OCI-LY3 (cell line): Measurements from ENCODE around the gene LGALS9C.
"Not testable (repeated sequence)": the region's sequence is repeated elsewhere in the genome, so short reads cannot be mapped to it uniquely, and the experiment has no call there.

Source experiments
- EZH2phosphoT487 ChIP-seq: fragments of 200-600 bp; shearing (Covaris generic); IDR thresholded peaks from 2 replicates; pipeline ENCODE4 v1.6.1; 2018; ENCODE audit warnings: antibody characterized with exemption, mixed run types, low read depth
- TF ChIP-seq, protein P1 (sequence below): fragments of 200-600, 300-600 bp; sonication (generic); IDR thresholded peaks from 2 replicates; pipeline ENCODE4 v1.5.1; 2014; ENCODE audit warnings: antibody characterized with exemption, low read length, low read depth

DNA sequence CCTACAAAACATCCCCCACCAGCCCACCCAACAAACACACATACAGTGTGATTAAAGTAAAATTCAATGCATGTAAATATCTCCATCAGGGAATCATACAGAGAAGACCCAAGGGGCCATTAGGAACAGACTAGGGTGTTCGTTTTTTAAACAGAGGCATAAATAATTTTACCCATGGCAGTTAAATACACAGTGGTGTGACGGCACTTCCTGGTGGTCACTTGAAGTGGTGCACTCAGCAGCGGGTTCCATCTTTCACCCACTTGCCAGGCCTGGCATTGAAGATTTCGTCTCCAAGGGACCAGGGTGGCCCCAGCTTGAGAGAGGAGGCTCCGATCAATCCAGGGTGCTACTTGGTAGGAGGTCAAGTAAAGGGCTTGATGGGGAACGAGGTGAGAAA, 20.5 kb downstream of the LGALS9C start:
- not testable (repeated sequence) for TF ChIP-seq EZH2phosphoT487
- TF ChIP-seq, protein P1, sequence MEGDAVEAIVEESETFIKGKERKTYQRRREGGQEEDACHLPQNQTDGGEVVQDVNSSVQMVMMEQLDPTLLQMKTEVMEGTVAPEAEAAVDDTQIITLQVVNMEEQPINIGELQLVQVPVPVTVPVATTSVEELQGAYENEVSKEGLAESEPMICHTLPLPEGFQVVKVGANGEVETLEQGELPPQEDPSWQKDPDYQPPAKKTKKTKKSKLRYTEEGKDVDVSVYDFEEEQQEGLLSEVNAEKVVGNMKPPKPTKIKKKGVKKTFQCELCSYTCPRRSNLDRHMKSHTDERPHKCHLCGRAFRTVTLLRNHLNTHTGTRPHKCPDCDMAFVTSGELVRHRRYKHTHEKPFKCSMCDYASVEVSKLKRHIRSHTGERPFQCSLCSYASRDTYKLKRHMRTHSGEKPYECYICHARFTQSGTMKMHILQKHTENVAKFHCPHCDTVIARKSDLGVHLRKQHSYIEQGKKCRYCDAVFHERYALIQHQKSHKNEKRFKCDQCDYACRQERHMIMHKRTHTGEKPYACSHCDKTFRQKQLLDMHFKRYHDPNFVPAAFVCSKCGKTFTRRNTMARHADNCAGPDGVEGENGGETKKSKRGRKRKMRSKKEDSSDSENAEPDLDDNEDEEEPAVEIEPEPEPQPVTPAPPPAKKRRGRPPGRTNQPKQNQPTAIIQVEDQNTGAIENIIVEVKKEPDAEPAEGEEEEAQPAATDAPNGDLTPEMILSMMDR, result not testable (repeated sequence)
